GM12878 (cell line): ENCODE data around the gene NPEPPS. TPM values are rescaled to one million over a fixed set of nuclear protein-coding genes. Genes with fewer than 3 reads are reported as not detected.

Experiments used
- ATAC-seq: fragments of 200-7000 bp; cut with Tn5 transposase; 3 replicates; pipeline ENCODE4 v1.9.1; 2020; ENCODE audit warnings: mild to moderate bottlenecking, moderate library complexity
- BruUV-seq: library from RNA; stranded (reverse); fragments of 400-500 nt; replicated peaks from 2 replicates; lab custom pipeline; 2021; lab: Mats Ljungman, UMichigan
- CTCF ChIA-PET: fragments of 300-600 bp; sonication (Branson Sonifier 250); formaldehyde crosslinking; extraction: SDS; loops from one replicate; lab custom pipeline; 2021; ENCODE audit warnings: inconsistent platforms; lab: Yijun Ruan, JAX
- POLR2A ChIA-PET: fragments of 350-600 bp; formaldehyde crosslinking; extraction: SDS; loops from one replicate; lab custom pipeline; 2021; ENCODE audit warnings: inconsistent platforms; lab: Charles Lee
- RAD21 ChIA-PET: fragments of 300-600 bp; sonication (Branson Sonifier 250); formaldehyde crosslinking; loops from one replicate; lab custom pipeline; 2023; ENCODE audit warnings: antibody characterized with exemption; ENCODE audit not compliant: unreplicated experiment; lab: Charles Lee
- SMC1A ChIA-PET: fragments of 300-600 bp; sonication (Branson Sonifier 250); formaldehyde crosslinking; loops from one replicate; lab custom pipeline; 2023; ENCODE audit not compliant: unreplicated experiment, uncharacterized antibody; lab: Charles Lee
- DNase-seq: peaks from one replicate; pipeline ENCODE4 v3.0.0-alpha.2; 2011; ENCODE audit warnings: low read depth, low spot score
- FAIRE-seq: peaks from 3 replicates; lab custom pipeline; 2011; peaks lifted over from hg19 to GRCh38; lab: Jason Lieb, UNC
- H2AFZ ChIP-seq: 2 replicates; pipeline ENCODE4 v1.6.0; 2011; ENCODE audit warnings: low read depth, low read length, control low read depth; ENCODE audit not compliant: control insufficient read depth
- H3K27ac ChIP-seq: 2 replicates; pipeline ENCODE4 v1.5.1; 2011; ENCODE audit warnings: control low read depth; ENCODE audit not compliant: control insufficient read depth, insufficient read depth
- H3K27me3 ChIP-seq, 2 experiments: replicated peaks in 1 of 2; 2 replicates each; pipeline versions ENCODE4 v1.6.0 to v1.6.1; 2011; ENCODE audit warnings: low read length in 1 of 2; ENCODE audit not compliant: control insufficient read depth in 2 of 2, insufficient read depth in 2 of 2
- H3K36me3 ChIP-seq, 2 experiments: 2 replicates each; pipeline ENCODE4 v1.5.1; 2011; ENCODE audit warnings: low read length in 1 of 2; ENCODE audit not compliant: control insufficient read depth in 2 of 2, insufficient read depth in 2 of 2
- H3K4me1 ChIP-seq: 2 replicates; pipeline ENCODE4 v1.6.1; 2011; ENCODE audit warnings: mild to moderate bottlenecking, low read length, moderate library complexity, mixed read lengths; ENCODE audit not compliant: control insufficient read depth, insufficient read depth
- H3K4me2 ChIP-seq: 2 replicates; pipeline ENCODE4 v1.6.0; 2011; ENCODE audit warnings: control low read depth; ENCODE audit not compliant: control insufficient read depth, insufficient read depth
- H3K4me3 ChIP-seq: fragments of 200-600 bp; sonication (generic); 2 replicates; pipeline ENCODE4 v1.5.1; 2016
- H3K79me2 ChIP-seq: 2 replicates; pipeline ENCODE4 v1.6.0; 2011; ENCODE audit warnings: low read length; ENCODE audit not compliant: control insufficient read depth, insufficient read depth
- H3K9ac ChIP-seq: 2 replicates; pipeline ENCODE4 v1.8.0; 2011; ENCODE audit warnings: low read length, control low read depth, mixed read lengths; ENCODE audit not compliant: control insufficient read depth, insufficient read depth
- H3K9me3 ChIP-seq: replicated peaks from 3 replicates; pipeline ENCODE4 v1.5.1; 2011; ENCODE audit warnings: mild to moderate bottlenecking, low read length; ENCODE audit not compliant: control insufficient read depth, insufficient read depth
- H4K20me1 ChIP-seq: 2 replicates; pipeline ENCODE4 v1.6.0; 2011; ENCODE audit not compliant: control insufficient read depth, insufficient read depth
- BHLHE40 ChIP-seq, 2 experiments: fragments of 450-650 bp in 1 of 2; IDR thresholded peaks; 2 replicates each; pipeline ENCODE4 v1.6.1; 2011 to 2017; ENCODE audit warnings: low read depth in 2 of 2, borderline replicate concordance in 1 of 2, improper control_type of control experiment in 1 of 2, low read length in 1 of 2, mild to moderate bottlenecking in 1 of 2
- ESRRA ChIP-seq: IDR thresholded peaks from 2 replicates; pipeline ENCODE4 v1.6.1; 2012; ENCODE audit warnings: mild to moderate bottlenecking, low read length, improper control_type of control experiment
- HDAC6 ChIP-seq: fragments of 200-600 bp; sonication (generic); IDR thresholded peaks from one replicate; pipeline ENCODE4 v1.8.0; 2017; ENCODE audit warnings: antibody characterized with exemption; ENCODE audit not compliant: unreplicated experiment
- NFYB ChIP-seq: IDR thresholded peaks from 2 replicates; pipeline ENCODE4 v1.6.1; 2011; ENCODE audit warnings: low read depth, mild to moderate bottlenecking, low read length, improper control_type of control experiment, moderate library complexity; ENCODE audit not compliant: insufficient read depth
- NR2F1 ChIP-seq: fragments of 450-650 bp; conservative IDR thresholded peaks from 2 replicates; pipeline ENCODE4 v1.6.1; 2017; ENCODE audit warnings: mild to moderate bottlenecking
- RFX5 ChIP-seq: IDR thresholded peaks from 2 replicates; pipeline ENCODE4 v1.6.1; 2011; ENCODE audit warnings: low read depth, low read length, improper control_type of control experiment
- SMAD5 ChIP-seq: IDR thresholded peaks from 2 replicates; pipeline ENCODE4 v1.6.1; 2016; ENCODE audit warnings: antibody characterized with exemption, low read depth
- SRF ChIP-seq, 2 experiments: IDR thresholded peaks; 2 replicates each; pipeline ENCODE4 v1.6.1; 2011; ENCODE audit warnings: low read depth in 2 of 2, low read length in 2 of 2, mild to moderate bottlenecking in 1 of 2, moderate library complexity in 1 of 2
- YY1 ChIP-seq: IDR thresholded peaks from 2 replicates; pipeline ENCODE4 v1.6.1; 2011; ENCODE audit warnings: low read depth, mild to moderate bottlenecking, low read length
- ZNF207 ChIP-seq: fragments of 450-650 bp; IDR thresholded peaks from 2 replicates; pipeline ENCODE4 v1.6.1; 2014; ENCODE audit warnings: antibody characterized with exemption, mild to moderate bottlenecking, borderline replicate concordance
- ZNF384 ChIP-seq: IDR thresholded peaks from 2 replicates; pipeline ENCODE4 v1.6.1; 2012; ENCODE audit warnings: low read depth, mild to moderate bottlenecking, low read length, improper control_type of control experiment, borderline replicate concordance
- in situ Hi-C: fragments of 300-500 bp; cut with MboI; formaldehyde crosslinking; loops from 9 replicates; pipeline ENCODE4 v1.14.3; 2018; ENCODE audit warnings: mixed read lengths
- intact Hi-C: fragments of 100-400 bp; cut with micrococcal nuclease; formaldehyde crosslinking; loops from one replicate; pipeline ENCODE4 v1.14.2; 2022; ENCODE audit not compliant: unreplicated experiment
- polyA plus RNA-seq, 11 experiments: library from polyadenylated mRNA; depleted of rRNA in 4 of 11; unstranded in 6 of 11; stranded (reverse) in 5 of 11; fragments of >200 nt; fragmentation: Nextera tagmentation in 4 of 11; fragmentation: Illumina TruSeq in 1 of 11; extraction: Ambion mirVana in 4 of 11; extraction: Trizol in 1 of 11; gene quantifications; 1 replicate in 1 of 11; 2 replicates in 10 of 11; pipeline versions ENCODE4 v1.2.1 to v1.2.3, GENCODE V29; 2011 to 2016; ENCODE audit warnings: inconsistent platforms in 2 of 11, missing spikeins in 2 of 11, low read depth in 1 of 11
- total RNA-seq, 4 experiments: library from RNA; depleted of rRNA in 3 of 4; stranded (reverse); fragments of >200 nt in 3 of 4; fragmentation: Illumina TruSeq in 1 of 4; extraction: Trizol in 1 of 4; gene quantifications; 2 replicates each; pipeline versions ENCODE4 v1.2.1 to v1.2.3, GENCODE V29; 2013 to 2021
- TF ChIP-seq, protein P1 (sequence below): fragments of 450-650 bp; IDR thresholded peaks from 2 replicates; pipeline ENCODE4 v1.6.1; 2017; ENCODE audit warnings: borderline replicate concordance
- TF ChIP-seq, protein P2 (sequence below): fragments of 450-650 bp; IDR thresholded peaks from 2 replicates; pipeline ENCODE4 v1.6.1; 2017; ENCODE audit warnings: mild to moderate bottlenecking, moderate library complexity

Gene NPEPPS
- total and polyA plus RNA-seq, 10 of the 15 experiments (the other 5 are each of a cell fraction or from before 2014, with no cell fraction given): 25.8 to 214 (median 64.6) TPM

DNA sequence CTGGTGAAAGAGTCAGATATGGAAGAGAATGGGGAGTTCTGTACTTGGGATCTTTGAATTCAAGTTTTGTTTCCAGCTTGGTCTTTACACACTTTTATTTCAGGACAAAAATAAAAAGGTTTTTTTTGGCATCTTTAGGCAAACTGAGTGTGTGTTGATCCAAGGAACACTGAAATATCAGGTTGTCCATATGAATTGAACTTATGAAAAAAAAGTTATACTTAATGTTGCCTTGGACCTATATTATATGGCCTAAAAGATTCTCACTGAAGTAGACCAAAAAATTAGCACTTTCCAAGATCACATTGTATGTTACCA lies 133.7 kb downstream of the NPEPPS start:
- ATAC-seq (no peak), FAIRE-seq (no peak), DNase-seq (no peak)
- no TSS peak for BruUV-seq
- in situ Hi-C loops: no loop called here
- peaks cover 32% of the 10 kb centered on the region for H3K4me1 ChIP-seq
- H3K79me2 ChIP-seq: peaks cover 31% of the 10 kb centered on the region
- intact Hi-C loops: loop anchor here (2.0 kb wide), 1 partner anchor 138 kb away; no protein-coding TSS in a partner anchor
- H3K4me2 ChIP-seq: no peak overlapping the region
- ChIA-PET SMC1A (interaction anchor here (0.9 to 3.3 kb wide), 16 partner anchors 10 to 444 kb away, joined by 3 to 20 read pairs (median 8); partner anchors contain the start of genes KPNB1 and TBX21), RAD21 (interaction anchor here (1.0 to 2.8 kb wide), 11 partner anchors 12 to 137 kb away, joined by 3 to 21 read pairs (median 5); partner anchors contain the start of gene KPNB1), POLR2A (interaction anchor here (0.6 to 2.7 kb wide), 4 partner anchors 10 to 54 kb away, joined by 3 to 18 read pairs (median 6); partner anchors contain the start of gene KPNB1), CTCF (interaction anchor here (0.6 to 7.3 kb wide), 25 partner anchors 10 to 164 kb away, joined by 3 to 75 read pairs (median 5); partner anchors contain the start of genes KPNB1, TBKBP1 and TBX21)
- H3K9me3 ChIP-seq: no peaks in the 10 kb centered on the region
- TF ChIP-seq ESRRA: no peak
- no peak for TF ChIP-seq HDAC6
- TF ChIP-seq SRF (IDR thresholded peaks at IDR 0.05; ENCODE audit: low read depth in 2 of 2, low read length in 2 of 2): no peak
- TF ChIP-seq ZNF207: no peak
- TF ChIP-seq, protein P1, sequence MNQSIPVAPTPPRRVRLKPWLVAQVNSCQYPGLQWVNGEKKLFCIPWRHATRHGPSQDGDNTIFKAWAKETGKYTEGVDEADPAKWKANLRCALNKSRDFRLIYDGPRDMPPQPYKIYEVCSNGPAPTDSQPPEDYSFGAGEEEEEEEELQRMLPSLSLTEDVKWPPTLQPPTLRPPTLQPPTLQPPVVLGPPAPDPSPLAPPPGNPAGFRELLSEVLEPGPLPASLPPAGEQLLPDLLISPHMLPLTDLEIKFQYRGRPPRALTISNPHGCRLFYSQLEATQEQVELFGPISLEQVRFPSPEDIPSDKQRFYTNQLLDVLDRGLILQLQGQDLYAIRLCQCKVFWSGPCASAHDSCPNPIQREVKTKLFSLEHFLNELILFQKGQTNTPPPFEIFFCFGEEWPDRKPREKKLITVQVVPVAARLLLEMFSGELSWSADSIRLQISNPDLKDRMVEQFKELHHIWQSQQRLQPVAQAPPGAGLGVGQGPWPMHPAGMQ: no peak
- TF ChIP-seq NFYB: no peak
- no peak for TF ChIP-seq RFX5
- TF ChIP-seq BHLHE40 (IDR thresholded peaks at IDR 0.05; ENCODE audit: borderline replicate concordance in 1 of 2, low read depth in 2 of 2, low read length in 1 of 2): no peak
- TF ChIP-seq NR2F1: no peak
- no peak for TF ChIP-seq SMAD5
- no peak for TF ChIP-seq YY1
- TF ChIP-seq, protein P2, sequence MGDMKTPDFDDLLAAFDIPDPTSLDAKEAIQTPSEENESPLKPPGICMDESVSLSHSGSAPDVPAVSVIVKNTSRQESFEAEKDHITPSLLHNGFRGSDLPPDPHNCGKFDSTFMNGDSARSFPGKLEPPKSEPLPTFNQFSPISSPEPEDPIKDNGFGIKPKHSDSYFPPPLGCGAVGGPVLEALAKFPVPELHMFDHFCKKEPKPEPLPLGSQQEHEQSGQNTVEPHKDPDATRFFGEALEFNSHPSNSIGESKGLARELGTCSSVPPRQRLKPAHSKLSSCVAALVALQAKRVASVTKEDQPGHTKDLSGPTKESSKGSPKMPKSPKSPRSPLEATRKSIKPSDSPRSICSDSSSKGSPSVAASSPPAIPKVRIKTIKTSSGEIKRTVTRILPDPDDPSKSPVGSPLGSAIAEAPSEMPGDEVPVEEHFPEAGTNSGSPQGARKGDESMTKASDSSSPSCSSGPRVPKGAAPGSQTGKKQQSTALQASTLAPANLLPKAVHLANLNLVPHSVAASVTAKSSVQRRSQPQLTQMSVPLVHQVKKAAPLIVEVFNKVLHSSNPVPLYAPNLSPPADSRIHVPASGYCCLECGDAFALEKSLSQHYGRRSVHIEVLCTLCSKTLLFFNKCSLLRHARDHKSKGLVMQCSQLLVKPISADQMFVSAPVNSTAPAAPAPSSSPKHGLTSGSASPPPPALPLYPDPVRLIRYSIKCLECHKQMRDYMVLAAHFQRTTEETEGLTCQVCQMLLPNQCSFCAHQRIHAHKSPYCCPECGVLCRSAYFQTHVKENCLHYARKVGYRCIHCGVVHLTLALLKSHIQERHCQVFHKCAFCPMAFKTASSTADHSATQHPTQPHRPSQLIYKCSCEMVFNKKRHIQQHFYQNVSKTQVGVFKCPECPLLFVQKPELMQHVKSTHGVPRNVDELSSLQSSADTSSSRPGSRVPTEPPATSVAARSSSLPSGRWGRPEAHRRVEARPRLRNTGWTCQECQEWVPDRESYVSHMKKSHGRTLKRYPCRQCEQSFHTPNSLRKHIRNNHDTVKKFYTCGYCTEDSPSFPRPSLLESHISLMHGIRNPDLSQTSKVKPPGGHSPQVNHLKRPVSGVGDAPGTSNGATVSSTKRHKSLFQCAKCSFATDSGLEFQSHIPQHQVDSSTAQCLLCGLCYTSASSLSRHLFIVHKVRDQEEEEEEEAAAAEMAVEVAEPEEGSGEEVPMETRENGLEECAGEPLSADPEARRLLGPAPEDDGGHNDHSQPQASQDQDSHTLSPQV: no peak
- TF ChIP-seq ZNF384: no peak
- H3K27ac ChIP-seq: no peak overlapping the region
- H3K9ac ChIP-seq: no peak overlapping the region
- no peak overlapping the region for H2AFZ ChIP-seq
- no peak overlapping the region for H3K4me3 ChIP-seq
- no peaks in the 10 kb centered on the region; the same call in none of the 2 replicates for H4K20me1 ChIP-seq
- no peaks in the 10 kb centered on the region for H3K27me3 ChIP-seq
- peaks cover 22 to 68% of the 10 kb centered on the region in 2 experiments for H3K36me3 ChIP-seq
